Measurements from ENCODE around the gene ADAM33. TPM values are rescaled to one million over a fixed set of nuclear protein-coding genes. Genes with fewer than 3 reads are reported as not detected.

ADAM33 gene
- total and polyA plus RNA-seq, 2 experiments from 2014 or later, result 2.8 to 6.0 TPM

DNA sequence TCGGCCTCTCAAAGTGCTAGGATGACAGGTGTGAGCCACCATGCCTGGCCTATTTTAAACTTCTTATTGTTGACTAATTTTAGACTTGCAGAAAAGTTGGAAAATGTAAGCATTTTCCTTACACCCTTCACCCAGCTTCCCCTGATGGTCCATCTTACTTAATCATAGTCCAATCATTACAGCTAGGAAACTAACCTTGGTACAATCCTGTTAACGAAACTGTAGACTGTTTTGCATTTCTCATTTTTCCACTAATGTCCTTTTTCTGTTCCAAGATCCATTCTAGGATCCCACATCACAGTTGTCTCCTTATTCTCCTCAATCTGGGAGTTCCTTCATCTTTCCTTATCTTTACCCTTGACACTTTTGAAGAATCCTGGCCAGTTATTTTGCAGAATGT is 18.0 kb downstream of the ADAM33 start:
- H3K36me3 ChIP-seq (ENCODE audit: insufficient read depth), result no peaks in the 10 kb centered on the region
- peaks cover 2% of the 10 kb centered on the region; the same call in 2 of the 3 replicates for H3K9me3 Mint-ChIP-seq
- peaks cover 41% of the 10 kb centered on the region for H3K27me3 Mint-ChIP-seq (ENCODE audit: insufficient read depth, low read depth, poor library complexity)
- H3K4me3 ChIP-seq, result no peak overlapping the region
- no peaks in the 10 kb centered on the region for H3K9me2 ChIP-seq (ENCODE audit: insufficient read depth)
- H3K27ac ChIP-seq (ENCODE audit: low read depth), result no peak overlapping the region
- peaks cover 57% of the 10 kb centered on the region for H3K27me3 ChIP-seq (ENCODE audit: insufficient read depth)
- TF ChIP-seq NANOG (IDR thresholded peaks at IDR 0.05; ENCODE audit: borderline replicate concordance), result no peak
- no peak for TF ChIP-seq ZNF114 (CRISPR knock-in tag; IDR thresholded peaks at IDR 0.05)
- TF ChIP-seq, protein P1, sequence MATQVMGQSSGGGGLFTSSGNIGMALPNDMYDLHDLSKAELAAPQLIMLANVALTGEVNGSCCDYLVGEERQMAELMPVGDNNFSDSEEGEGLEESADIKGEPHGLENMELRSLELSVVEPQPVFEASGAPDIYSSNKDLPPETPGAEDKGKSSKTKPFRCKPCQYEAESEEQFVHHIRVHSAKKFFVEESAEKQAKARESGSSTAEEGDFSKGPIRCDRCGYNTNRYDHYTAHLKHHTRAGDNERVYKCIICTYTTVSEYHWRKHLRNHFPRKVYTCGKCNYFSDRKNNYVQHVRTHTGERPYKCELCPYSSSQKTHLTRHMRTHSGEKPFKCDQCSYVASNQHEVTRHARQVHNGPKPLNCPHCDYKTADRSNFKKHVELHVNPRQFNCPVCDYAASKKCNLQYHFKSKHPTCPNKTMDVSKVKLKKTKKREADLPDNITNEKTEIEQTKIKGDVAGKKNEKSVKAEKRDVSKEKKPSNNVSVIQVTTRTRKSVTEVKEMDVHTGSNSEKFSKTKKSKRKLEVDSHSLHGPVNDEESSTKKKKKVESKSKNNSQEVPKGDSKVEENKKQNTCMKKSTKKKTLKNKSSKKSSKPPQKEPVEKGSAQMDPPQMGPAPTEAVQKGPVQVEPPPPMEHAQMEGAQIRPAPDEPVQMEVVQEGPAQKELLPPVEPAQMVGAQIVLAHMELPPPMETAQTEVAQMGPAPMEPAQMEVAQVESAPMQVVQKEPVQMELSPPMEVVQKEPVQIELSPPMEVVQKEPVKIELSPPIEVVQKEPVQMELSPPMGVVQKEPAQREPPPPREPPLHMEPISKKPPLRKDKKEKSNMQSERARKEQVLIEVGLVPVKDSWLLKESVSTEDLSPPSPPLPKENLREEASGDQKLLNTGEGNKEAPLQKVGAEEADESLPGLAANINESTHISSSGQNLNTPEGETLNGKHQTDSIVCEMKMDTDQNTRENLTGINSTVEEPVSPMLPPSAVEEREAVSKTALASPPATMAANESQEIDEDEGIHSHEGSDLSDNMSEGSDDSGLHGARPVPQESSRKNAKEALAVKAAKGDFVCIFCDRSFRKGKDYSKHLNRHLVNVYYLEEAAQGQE (IDR thresholded peaks at IDR 0.05; ENCODE audit: unreplicated experiment), result no peak
- TF ChIP-seq, protein P2, sequence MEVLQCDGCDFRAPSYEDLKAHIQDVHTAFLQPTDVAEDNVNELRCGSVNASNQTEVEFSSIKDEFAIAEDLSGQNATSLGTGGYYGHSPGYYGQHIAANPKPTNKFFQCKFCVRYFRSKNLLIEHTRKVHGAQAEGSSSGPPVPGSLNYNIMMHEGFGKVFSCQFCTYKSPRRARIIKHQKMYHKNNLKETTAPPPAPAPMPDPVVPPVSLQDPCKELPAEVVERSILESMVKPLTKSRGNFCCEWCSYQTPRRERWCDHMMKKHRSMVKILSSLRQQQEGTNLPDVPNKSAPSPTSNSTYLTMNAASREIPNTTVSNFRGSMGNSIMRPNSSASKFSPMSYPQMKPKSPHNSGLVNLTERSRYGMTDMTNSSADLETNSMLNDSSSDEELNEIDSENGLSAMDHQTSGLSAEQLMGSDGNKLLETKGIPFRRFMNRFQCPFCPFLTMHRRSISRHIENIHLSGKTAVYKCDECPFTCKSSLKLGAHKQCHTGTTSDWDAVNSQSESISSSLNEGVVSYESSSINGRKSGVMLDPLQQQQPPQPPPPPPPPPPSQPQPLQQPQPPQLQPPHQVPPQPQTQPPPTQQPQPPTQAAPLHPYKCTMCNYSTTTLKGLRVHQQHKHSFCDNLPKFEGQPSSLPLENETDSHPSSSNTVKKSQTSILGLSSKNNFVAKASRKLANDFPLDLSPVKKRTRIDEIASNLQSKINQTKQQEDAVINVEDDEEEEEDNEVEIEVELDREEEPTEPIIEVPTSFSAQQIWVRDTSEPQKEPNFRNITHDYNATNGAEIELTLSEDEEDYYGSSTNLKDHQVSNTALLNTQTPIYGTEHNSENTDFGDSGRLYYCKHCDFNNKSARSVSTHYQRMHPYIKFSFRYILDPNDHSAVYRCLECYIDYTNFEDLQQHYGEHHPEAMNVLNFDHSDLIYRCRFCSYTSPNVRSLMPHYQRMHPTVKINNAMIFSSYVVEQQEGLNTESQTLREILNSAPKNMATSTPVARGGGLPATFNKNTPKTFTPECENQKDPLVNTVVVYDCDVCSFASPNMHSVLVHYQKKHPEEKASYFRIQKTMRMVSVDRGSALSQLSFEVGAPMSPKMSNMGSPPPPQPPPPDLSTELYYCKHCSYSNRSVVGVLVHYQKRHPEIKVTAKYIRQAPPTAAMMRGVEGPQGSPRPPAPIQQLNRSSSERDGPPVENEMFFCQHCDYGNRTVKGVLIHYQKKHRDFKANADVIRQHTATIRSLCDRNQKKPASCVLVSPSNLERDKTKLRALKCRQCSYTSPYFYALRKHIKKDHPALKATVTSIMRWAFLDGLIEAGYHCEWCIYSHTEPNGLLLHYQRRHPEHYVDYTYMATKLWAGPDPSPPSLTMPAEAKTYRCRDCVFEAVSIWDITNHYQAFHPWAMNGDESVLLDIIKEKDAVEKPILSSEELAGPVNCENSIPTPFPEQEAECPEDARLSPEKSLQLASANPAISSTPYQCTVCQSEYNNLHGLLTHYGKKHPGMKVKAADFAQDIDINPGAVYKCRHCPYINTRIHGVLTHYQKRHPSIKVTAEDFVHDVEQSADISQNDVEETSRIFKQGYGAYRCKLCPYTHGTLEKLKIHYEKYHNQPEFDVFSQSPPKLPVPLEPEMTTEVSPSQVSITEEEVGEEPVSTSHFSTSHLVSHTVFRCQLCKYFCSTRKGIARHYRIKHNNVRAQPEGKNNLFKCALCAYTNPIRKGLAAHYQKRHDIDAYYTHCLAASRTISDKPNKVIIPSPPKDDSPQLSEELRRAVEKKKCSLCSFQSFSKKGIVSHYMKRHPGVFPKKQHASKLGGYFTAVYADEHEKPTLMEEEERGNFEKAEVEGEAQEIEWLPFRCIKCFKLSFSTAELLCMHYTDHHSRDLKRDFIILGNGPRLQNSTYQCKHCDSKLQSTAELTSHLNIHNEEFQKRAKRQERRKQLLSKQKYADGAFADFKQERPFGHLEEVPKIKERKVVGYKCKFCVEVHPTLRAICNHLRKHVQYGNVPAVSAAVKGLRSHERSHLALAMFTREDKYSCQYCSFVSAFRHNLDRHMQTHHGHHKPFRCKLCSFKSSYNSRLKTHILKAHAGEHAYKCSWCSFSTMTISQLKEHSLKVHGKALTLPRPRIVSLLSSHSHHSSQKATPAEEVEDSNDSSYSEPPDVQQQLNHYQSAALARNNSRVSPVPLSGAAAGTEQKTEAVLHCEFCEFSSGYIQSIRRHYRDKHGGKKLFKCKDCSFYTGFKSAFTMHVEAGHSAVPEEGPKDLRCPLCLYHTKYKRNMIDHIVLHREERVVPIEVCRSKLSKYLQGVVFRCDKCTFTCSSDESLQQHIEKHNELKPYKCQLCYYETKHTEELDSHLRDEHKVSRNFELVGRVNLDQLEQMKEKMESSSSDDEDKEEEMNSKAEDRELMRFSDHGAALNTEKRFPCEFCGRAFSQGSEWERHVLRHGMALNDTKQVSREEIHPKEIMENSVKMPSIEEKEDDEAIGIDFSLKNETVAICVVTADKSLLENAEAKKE (CRISPR knock-in tag; IDR thresholded peaks at IDR 0.05), result no peak
- TF ChIP-seq JUNB (IDR thresholded peaks at IDR 0.05; ENCODE audit: unreplicated experiment), result no peak
- no peak for TF ChIP-seq EZH2phosphoT487 (IDR thresholded peaks at IDR 0.05; ENCODE audit: unreplicated experiment)
- no peak for TF ChIP-seq STAT1 (IDR thresholded peaks at IDR 0.05; ENCODE audit: unreplicated experiment)
- TF ChIP-seq, protein P3, sequence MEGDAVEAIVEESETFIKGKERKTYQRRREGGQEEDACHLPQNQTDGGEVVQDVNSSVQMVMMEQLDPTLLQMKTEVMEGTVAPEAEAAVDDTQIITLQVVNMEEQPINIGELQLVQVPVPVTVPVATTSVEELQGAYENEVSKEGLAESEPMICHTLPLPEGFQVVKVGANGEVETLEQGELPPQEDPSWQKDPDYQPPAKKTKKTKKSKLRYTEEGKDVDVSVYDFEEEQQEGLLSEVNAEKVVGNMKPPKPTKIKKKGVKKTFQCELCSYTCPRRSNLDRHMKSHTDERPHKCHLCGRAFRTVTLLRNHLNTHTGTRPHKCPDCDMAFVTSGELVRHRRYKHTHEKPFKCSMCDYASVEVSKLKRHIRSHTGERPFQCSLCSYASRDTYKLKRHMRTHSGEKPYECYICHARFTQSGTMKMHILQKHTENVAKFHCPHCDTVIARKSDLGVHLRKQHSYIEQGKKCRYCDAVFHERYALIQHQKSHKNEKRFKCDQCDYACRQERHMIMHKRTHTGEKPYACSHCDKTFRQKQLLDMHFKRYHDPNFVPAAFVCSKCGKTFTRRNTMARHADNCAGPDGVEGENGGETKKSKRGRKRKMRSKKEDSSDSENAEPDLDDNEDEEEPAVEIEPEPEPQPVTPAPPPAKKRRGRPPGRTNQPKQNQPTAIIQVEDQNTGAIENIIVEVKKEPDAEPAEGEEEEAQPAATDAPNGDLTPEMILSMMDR (conservative IDR thresholded peaks at IDR 0.05; ENCODE audit: low read depth in 2 of 2), result no peak
- no peak for TF ChIP-seq EZH2 (IDR thresholded peaks at IDR 0.05; ENCODE audit: low read depth, unreplicated experiment)
- TF ChIP-seq CREB1 (CRISPR knock-in tag; IDR thresholded peaks at IDR 0.05; ENCODE audit: low read depth), result no peak
- TF ChIP-seq, protein P4, sequence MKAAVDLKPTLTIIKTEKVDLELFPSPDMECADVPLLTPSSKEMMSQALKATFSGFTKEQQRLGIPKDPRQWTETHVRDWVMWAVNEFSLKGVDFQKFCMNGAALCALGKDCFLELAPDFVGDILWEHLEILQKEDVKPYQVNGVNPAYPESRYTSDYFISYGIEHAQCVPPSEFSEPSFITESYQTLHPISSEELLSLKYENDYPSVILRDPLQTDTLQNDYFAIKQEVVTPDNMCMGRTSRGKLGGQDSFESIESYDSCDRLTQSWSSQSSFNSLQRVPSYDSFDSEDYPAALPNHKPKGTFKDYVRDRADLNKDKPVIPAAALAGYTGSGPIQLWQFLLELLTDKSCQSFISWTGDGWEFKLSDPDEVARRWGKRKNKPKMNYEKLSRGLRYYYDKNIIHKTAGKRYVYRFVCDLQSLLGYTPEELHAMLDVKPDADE (IDR thresholded peaks at IDR 0.05), result no peak
- TF ChIP-seq ZNF331 (CRISPR knock-in tag; IDR thresholded peaks at IDR 0.05; ENCODE audit: low read depth), result no peak
- TF ChIP-seq POLR2AphosphoS5 (IDR thresholded peaks at IDR 0.05; ENCODE audit: low read depth), result no peak
- no peaks in the 10 kb centered on the region for H3K36me3 Mint-ChIP-seq (ENCODE audit: low read depth)
- no peak overlapping the region for H3K27ac Mint-ChIP-seq
- H3K4me2 ChIP-seq, result no peak overlapping the region
- no peak overlapping the region for H3K4me3 Mint-ChIP-seq
- H3K4me1 ChIP-seq (ENCODE audit: insufficient read depth), result peaks cover 8% of the 10 kb centered on the region; the same call in 1 of the 2 replicates
- H3K4me1 Mint-ChIP-seq, result peaks cover 13% of the 10 kb centered on the region
- ATAC-seq (no peak), DNase-seq (ENCODE audit: low spot score) (no peak)
- H3K79me2 ChIP-seq (replicated peaks; ENCODE audit: insufficient read depth), result no peaks in the 10 kb centered on the region
- no peak overlapping the region for H2AFZ ChIP-seq
- H4K20me1 ChIP-seq (replicated peaks; ENCODE audit: insufficient read depth), result no peaks in the 10 kb centered on the region
- no peaks in the 10 kb centered on the region for H3F3A ChIP-seq (replicated peaks; ENCODE audit: low read depth)
